GM12878 (cell line): ENCODE measurements around the gene YARS1. TPM values are rescaled to one million over a fixed set of nuclear protein-coding genes. Genes with fewer than 3 reads are reported as not detected.

Experiments used
- BACH1 ChIP-seq: fragments of 450-650 bp; IDR thresholded peaks from 2 replicates; pipeline ENCODE4 v1.6.1; 2017; ENCODE audit warnings: mild to moderate bottlenecking, borderline replicate concordance
- CBX5 ChIP-seq: sonication (generic); IDR thresholded peaks from 2 replicates; pipeline ENCODE4 v1.6.1; 2016; ENCODE audit warnings: low read depth, moderate library complexity, mild to moderate bottlenecking, inconsistent platforms
- CEBPB ChIP-seq, 2 experiments: fragments of 150-350 bp in 1 of 2; IDR thresholded peaks; 2 replicates each; pipeline ENCODE4 v1.6.1; 2012 to 2014; ENCODE audit warnings: low read depth in 2 of 2, low read length in 2 of 2, borderline replicate concordance in 1 of 2, inconsistent platforms in 1 of 2
- EED ChIP-seq: sonication (generic); IDR thresholded peaks from 2 replicates; pipeline ENCODE4 v1.6.1; 2016; ENCODE audit warnings: antibody characterized with exemption, low read depth
- IKZF1 ChIP-seq: fragments of 450-650 bp; conservative IDR thresholded peaks from 2 replicates; pipeline ENCODE4 v1.6.1; 2017; ENCODE audit warnings: antibody characterized with exemption, mild to moderate bottlenecking
- MXI1 ChIP-seq: fragments of 150-350 bp; IDR thresholded peaks from 2 replicates; pipeline ENCODE4 v1.6.1; 2011; ENCODE audit warnings: low read depth, mild to moderate bottlenecking, inconsistent platforms, low read length, improper control_type of control experiment
- NFYB ChIP-seq: IDR thresholded peaks from 2 replicates; pipeline ENCODE4 v1.6.1; 2011; ENCODE audit warnings: low read depth, mild to moderate bottlenecking, low read length, improper control_type of control experiment, moderate library complexity; ENCODE audit not compliant: insufficient read depth
- PBX3 ChIP-seq: IDR thresholded peaks from 2 replicates; pipeline ENCODE4 v1.6.1; 2011; ENCODE audit warnings: mild to moderate bottlenecking, low read depth, low read length, moderate library complexity; ENCODE audit not compliant: insufficient replicate concordance
- RCOR1 ChIP-seq: conservative IDR thresholded peaks from 2 replicates; pipeline ENCODE4 v1.6.1; 2012; ENCODE audit warnings: low read depth, low read length, improper control_type of control experiment
- TAF1 ChIP-seq: IDR thresholded peaks from 2 replicates; pipeline ENCODE4 v1.6.1; 2011; ENCODE audit warnings: mild to moderate bottlenecking, low read depth, low read length, borderline replicate concordance
- USF1 ChIP-seq: IDR thresholded peaks from 2 replicates; pipeline ENCODE4 v1.6.1; 2011; ENCODE audit warnings: borderline replicate concordance, low read depth, mild to moderate bottlenecking, moderate library complexity, mixed read lengths, low read length; ENCODE audit not compliant: insufficient read depth; ENCODE audit errors: extremely low read length
- ZNF217 ChIP-seq: fragments of 450-650 bp; IDR thresholded peaks from 2 replicates; pipeline ENCODE4 v1.6.1; 2017; ENCODE audit warnings: antibody characterized with exemption, mild to moderate bottlenecking
- ZNF24 ChIP-seq: fragments of 450-650 bp; IDR thresholded peaks from 2 replicates; pipeline ENCODE4 v1.6.1; 2017; ENCODE audit warnings: antibody characterized with exemption, mild to moderate bottlenecking
- ZNF592 ChIP-seq: fragments of 450-650 bp; IDR thresholded peaks from 2 replicates; pipeline ENCODE4 v1.6.1; 2017; ENCODE audit warnings: mild to moderate bottlenecking, moderate library complexity
- ZNF622 ChIP-seq: fragments of 450-650 bp; IDR thresholded peaks from 2 replicates; pipeline ENCODE4 v1.6.1; 2017; ENCODE audit warnings: mild to moderate bottlenecking, inconsistent platforms
- ZSCAN29 ChIP-seq: fragments of 450-650 bp; IDR thresholded peaks from 2 replicates; pipeline ENCODE4 v1.6.1; 2017; ENCODE audit warnings: mild to moderate bottlenecking, moderate library complexity
- polyA plus RNA-seq, 11 experiments: library from polyadenylated mRNA; depleted of rRNA in 4 of 11; unstranded in 6 of 11; stranded (reverse) in 5 of 11; fragments of >200 nt; fragmentation: Nextera tagmentation in 4 of 11; fragmentation: Illumina TruSeq in 1 of 11; extraction: Ambion mirVana in 4 of 11; extraction: Trizol in 1 of 11; gene quantifications; 1 replicate in 1 of 11; 2 replicates in 10 of 11; pipeline versions ENCODE4 v1.2.1 to v1.2.3, GENCODE V29; 2011 to 2016; ENCODE audit warnings: inconsistent platforms in 2 of 11, missing spikeins in 2 of 11, low read depth in 1 of 11
- total RNA-seq, 4 experiments: library from RNA; depleted of rRNA in 3 of 4; stranded (reverse); fragments of >200 nt in 3 of 4; fragmentation: Illumina TruSeq in 1 of 4; extraction: Trizol in 1 of 4; gene quantifications; 2 replicates each; pipeline versions ENCODE4 v1.2.1 to v1.2.3, GENCODE V29; 2013 to 2021
- TF ChIP-seq, protein P1 (sequence below): fragments of 450-650 bp; IDR thresholded peaks from 2 replicates; pipeline ENCODE4 v1.6.1; 2017; ENCODE audit warnings: mild to moderate bottlenecking, low read depth, inconsistent platforms; ENCODE audit not compliant: poor library complexity, severe bottlenecking
- TF ChIP-seq, protein P2 (sequence below): IDR thresholded peaks from 2 replicates; pipeline ENCODE4 v1.6.1; 2011; ENCODE audit warnings: low read depth, low read length, improper control_type of control experiment, borderline replicate concordance

YARS1 gene
- total and polyA plus RNA-seq, 10 of the 15 experiments (the other 5 are each of a cell fraction or from before 2014, with no cell fraction given): 39.9 to 202 (median 136) TPM

- TF ChIP-seq, protein P1, sequence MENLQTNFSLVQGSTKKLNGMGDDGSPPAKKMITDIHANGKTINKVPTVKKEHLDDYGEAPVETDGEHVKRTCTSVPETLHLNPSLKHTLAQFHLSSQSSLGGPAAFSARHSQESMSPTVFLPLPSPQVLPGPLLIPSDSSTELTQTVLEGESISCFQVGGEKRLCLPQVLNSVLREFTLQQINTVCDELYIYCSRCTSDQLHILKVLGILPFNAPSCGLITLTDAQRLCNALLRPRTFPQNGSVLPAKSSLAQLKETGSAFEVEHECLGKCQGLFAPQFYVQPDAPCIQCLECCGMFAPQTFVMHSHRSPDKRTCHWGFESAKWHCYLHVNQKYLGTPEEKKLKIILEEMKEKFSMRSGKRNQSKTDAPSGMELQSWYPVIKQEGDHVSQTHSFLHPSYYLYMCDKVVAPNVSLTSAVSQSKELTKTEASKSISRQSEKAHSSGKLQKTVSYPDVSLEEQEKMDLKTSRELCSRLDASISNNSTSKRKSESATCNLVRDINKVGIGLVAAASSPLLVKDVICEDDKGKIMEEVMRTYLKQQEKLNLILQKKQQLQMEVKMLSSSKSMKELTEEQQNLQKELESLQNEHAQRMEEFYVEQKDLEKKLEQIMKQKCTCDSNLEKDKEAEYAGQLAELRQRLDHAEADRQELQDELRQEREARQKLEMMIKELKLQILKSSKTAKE: no peak
- TF ChIP-seq USF1: no peak
- TF ChIP-seq, protein P2, sequence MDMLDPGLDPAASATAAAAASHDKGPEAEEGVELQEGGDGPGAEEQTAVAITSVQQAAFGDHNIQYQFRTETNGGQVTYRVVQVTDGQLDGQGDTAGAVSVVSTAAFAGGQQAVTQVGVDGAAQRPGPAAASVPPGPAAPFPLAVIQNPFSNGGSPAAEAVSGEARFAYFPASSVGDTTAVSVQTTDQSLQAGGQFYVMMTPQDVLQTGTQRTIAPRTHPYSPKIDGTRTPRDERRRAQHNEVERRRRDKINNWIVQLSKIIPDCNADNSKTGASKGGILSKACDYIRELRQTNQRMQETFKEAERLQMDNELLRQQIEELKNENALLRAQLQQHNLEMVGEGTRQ: no peak
- TF ChIP-seq RCOR1: no peak; the same call in 1 of the 2 replicates
- peak; percentile 80 for TF ChIP-seq BACH1
- no peak for TF ChIP-seq ZNF592
- TF ChIP-seq PBX3: peak; percentile 91
- TF ChIP-seq ZNF622: no peak
- TF ChIP-seq NFYB: no peak
- TF ChIP-seq ZSCAN29: no peak; the same call in 1 of the 2 replicates
- TF ChIP-seq TAF1: peak; percentile 70; the same call in 1 of the 2 replicates
- TF ChIP-seq CBX5: peak; percentile 42; the same call in 1 of the 2 replicates
- TF ChIP-seq IKZF1: peak; percentile 86
- TF ChIP-seq EED: peak; percentile 45; the same call in 1 of the 2 replicates
- TF ChIP-seq ZNF217: no peak
- TF ChIP-seq CEBPB (IDR thresholded peaks at IDR 0.05; ENCODE audit: borderline replicate concordance in 1 of 2, low read depth in 2 of 2, low read length in 2 of 2): peak in 1 of 2 experiments; percentile 96; a peak in 2 of 4 replicates
- TF ChIP-seq ZNF24: no peak
- TF ChIP-seq MXI1: peak; percentile 99
Observed at GRCh38 chr1:32817159-32817814, at the start of gene YARS1, which contains the start of gene S100PBP (continued).
